ENCODE results near the gene PMEPA1. TPM values are rescaled to one million over a fixed set of nuclear protein-coding genes. Genes with fewer than 3 reads are reported as not detected.

The PMEPA1 gene
- polyA plus RNA-seq, 1 experiment: 4.3 TPM

DNA sequence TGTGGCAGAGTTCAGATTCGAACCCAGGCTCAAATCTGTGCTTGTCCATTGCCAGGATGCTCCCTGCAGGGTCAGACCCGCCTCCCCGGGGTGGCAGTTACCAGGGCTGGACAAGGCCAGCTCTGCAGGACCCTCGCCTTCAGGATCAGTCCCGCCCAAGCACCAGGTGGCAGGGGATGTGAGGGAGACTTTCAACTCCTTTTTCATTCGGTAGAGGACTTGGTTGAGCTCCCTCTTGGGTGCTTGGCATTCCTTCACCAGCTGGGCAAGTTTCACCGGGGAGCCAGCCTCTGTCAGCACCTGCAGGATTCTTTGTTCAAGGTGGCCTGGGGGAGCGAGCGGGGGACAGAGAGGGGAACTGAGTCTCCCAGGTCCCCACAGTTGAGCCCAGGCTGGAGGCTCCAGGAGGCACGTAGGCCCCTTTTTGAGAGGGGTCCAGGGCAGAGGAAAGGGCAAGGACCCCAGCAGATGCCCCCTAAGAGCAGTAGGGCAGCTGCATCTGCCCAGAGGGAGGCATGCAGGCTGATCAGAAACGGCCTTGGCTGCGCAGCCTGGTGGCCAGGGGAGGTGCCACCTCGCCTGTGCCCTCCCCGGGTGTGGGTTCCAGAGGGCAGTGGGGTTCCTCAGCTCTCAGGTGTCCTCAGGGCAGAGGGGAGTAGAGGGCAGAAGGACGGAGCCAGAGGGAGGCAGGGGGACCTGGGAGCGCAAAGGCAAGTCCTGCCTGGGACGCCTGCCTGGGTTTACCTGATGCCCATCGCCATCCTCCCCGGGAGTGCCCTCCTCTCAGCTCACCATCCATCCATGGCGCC, 93.5 kb downstream of the PMEPA1 start:
- H3K27ac ChIP-seq (ENCODE audit: low read depth, low read length): no peak overlapping the region
- POLR2A ChIA-PET: no interaction called here
- CTCF ChIA-PET: no interaction called here

DNA sequence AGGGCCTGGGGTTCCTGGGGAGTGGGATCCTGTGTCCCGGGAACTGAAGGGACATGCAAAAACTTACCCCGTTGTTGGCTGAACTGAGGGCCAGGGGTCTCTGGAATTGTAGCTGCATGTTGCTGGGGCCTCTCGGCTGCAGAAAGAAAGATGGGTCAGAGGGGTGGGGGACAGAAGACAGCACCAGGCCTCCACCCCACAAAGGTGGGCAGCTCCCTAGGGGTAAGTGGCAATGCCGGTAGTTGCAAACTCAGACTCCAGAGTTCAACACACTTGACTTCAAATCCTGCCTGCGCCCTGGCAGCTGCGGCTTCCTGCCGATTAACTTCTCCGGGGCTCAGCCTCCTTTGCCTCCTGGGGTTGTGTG, 94.4 kb downstream of the PMEPA1 start:
- ChIA-PET CTCF (no interaction called here), POLR2A (no interaction called here)
- no peak for DNase-seq (ENCODE audit: low read depth, low spot score)
- TF ChIP-seq, protein P1, sequence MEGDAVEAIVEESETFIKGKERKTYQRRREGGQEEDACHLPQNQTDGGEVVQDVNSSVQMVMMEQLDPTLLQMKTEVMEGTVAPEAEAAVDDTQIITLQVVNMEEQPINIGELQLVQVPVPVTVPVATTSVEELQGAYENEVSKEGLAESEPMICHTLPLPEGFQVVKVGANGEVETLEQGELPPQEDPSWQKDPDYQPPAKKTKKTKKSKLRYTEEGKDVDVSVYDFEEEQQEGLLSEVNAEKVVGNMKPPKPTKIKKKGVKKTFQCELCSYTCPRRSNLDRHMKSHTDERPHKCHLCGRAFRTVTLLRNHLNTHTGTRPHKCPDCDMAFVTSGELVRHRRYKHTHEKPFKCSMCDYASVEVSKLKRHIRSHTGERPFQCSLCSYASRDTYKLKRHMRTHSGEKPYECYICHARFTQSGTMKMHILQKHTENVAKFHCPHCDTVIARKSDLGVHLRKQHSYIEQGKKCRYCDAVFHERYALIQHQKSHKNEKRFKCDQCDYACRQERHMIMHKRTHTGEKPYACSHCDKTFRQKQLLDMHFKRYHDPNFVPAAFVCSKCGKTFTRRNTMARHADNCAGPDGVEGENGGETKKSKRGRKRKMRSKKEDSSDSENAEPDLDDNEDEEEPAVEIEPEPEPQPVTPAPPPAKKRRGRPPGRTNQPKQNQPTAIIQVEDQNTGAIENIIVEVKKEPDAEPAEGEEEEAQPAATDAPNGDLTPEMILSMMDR (IDR thresholded peaks at IDR 0.05; ENCODE audit: low read depth, low read length): no peak
- H3K27ac ChIP-seq (ENCODE audit: low read depth, low read length): no peak overlapping the region
- peaks cover 3% of the 10 kb centered on the region for H3K27me3 ChIP-seq (ENCODE audit: control insufficient read depth, insufficient read depth, low read length)
- no peak overlapping the region for H3K4me3 ChIP-seq (ENCODE audit: low read depth, low read length)
- no peaks in the 10 kb centered on the region for H3K9me3 ChIP-seq (ENCODE audit: control insufficient read depth, insufficient read depth, low read length)

More for the DNA sequence above, 93.5 kb downstream of the PMEPA1 start:
- DNase-seq (ENCODE audit: low read depth, low spot score): no peak
- Histone ChIP-seq H3K27me3 (ENCODE audit: control insufficient read depth, insufficient read depth, low read length) (peaks cover 3% of the 10 kb centered on the region), H3K9me3 (ENCODE audit: control insufficient read depth, insufficient read depth, low read length) (no peaks in the 10 kb centered on the region), H3K4me3 (ENCODE audit: low read depth, low read length) (no peak overlapping the region)
- TF ChIP-seq, protein P1 (IDR thresholded peaks at IDR 0.05; ENCODE audit: low read depth, low read length): no peak

GRCh38 chr20:57614490-57615444, 95.0 kb downstream of the PMEPA1 start:
- Histone ChIP-seq H3K4me3 (ENCODE audit: low read depth, low read length) (no peak overlapping the region), H3K9me3 (ENCODE audit: control insufficient read depth, insufficient read depth, low read length) (no peaks in the 10 kb centered on the region), H3K27me3 (ENCODE audit: control insufficient read depth, insufficient read depth, low read length) (peaks cover 3% of the 10 kb centered on the region), H3K27ac (ENCODE audit: low read depth, low read length) (no peak overlapping the region)
- TF ChIP-seq, protein P1 (IDR thresholded peaks at IDR 0.05; ENCODE audit: low read depth, low read length): no peak
- DNase-seq (ENCODE audit: low read depth, low spot score): no peak
- ChIA-PET POLR2A (no interaction called here), CTCF (no interaction called here)

- peaks cover 3% of the 10 kb centered on the region for H3K27me3 ChIP-seq (ENCODE audit: control insufficient read depth, insufficient read depth, low read length)
- ChIA-PET CTCF (interaction anchor here (1.2 kb wide), 1 partner anchor 16 kb away, joined by 3 read pairs; no protein-coding TSS in a partner anchor), POLR2A (no interaction called here)
Measured at GRCh38 chr20:57613481-57613921, 96.3 kb downstream of the PMEPA1 start.

More at GRCh38 chr20:57613481-57613921, 96.3 kb downstream of the PMEPA1 start:
- Histone ChIP-seq H3K9me3 (ENCODE audit: control insufficient read depth, insufficient read depth, low read length) (no peaks in the 10 kb centered on the region; the same call in 1 of the 2 replicates), H3K27ac (ENCODE audit: low read depth, low read length) (no peak overlapping the region), H3K4me3 (ENCODE audit: low read depth, low read length) (no peak overlapping the region)
- TF ChIP-seq, protein P1 (IDR thresholded peaks at IDR 0.05; ENCODE audit: low read depth, low read length): no peak
- no peak for DNase-seq (ENCODE audit: low read depth, low spot score)
